Measurements from ENCODE around the gene FARS2.

GRCh38 chr6:5657684-5658430 is 396.5 kb downstream of the FARS2 start:
- TF ChIP-seq CTCF (conservative IDR thresholded peaks at IDR 0.05; ENCODE audit: low read depth, low read length) = no peak
- no peak for TF ChIP-seq EZH2 (IDR thresholded peaks at IDR 0.05; ENCODE audit: borderline replicate concordance, low read depth, low read length, poor library complexity, severe bottlenecking)

Measured in A673 (cell line).